Measurements from ENCODE around the gene COL1A1.

DNA sequence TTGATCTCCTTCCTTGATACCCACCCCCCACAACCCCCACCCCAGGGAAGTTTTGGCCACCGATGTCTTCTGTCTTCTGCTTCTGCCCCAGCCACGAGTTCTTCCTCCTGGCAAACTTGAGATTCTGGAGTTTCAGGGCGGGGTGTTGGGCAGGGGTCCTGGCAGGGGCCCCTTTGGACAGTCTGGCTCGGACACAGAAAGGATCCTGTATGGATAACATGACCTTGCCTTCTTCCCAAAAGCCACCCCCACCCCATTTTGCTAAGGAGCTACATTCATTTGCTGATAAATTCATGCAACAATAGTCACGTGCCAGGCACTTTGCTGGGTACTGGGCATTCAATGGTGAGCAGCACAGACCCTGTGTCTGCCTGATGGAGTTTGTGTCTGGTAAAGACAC is 5.9 kb upstream of the COL1A1 start:
- TF ChIP-seq, protein P1, sequence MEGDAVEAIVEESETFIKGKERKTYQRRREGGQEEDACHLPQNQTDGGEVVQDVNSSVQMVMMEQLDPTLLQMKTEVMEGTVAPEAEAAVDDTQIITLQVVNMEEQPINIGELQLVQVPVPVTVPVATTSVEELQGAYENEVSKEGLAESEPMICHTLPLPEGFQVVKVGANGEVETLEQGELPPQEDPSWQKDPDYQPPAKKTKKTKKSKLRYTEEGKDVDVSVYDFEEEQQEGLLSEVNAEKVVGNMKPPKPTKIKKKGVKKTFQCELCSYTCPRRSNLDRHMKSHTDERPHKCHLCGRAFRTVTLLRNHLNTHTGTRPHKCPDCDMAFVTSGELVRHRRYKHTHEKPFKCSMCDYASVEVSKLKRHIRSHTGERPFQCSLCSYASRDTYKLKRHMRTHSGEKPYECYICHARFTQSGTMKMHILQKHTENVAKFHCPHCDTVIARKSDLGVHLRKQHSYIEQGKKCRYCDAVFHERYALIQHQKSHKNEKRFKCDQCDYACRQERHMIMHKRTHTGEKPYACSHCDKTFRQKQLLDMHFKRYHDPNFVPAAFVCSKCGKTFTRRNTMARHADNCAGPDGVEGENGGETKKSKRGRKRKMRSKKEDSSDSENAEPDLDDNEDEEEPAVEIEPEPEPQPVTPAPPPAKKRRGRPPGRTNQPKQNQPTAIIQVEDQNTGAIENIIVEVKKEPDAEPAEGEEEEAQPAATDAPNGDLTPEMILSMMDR (IDR thresholded peaks at IDR 0.05), result no peak
- no peak for TF ChIP-seq POLR2AphosphoS5 (IDR thresholded peaks at IDR 0.05)
